PC-9 (cell line): Measurements from ENCODE around the gene CADM1.

ENCODE experiments used
- EZH2 ChIP-seq: fragments of 200-600 bp; sonication (generic); IDR thresholded peaks from 2 replicates; pipeline ENCODE4 v1.8.0; 2017; ENCODE audit warnings: antibody characterized with exemption, low read depth
- TF ChIP-seq, protein P1 (sequence below): fragments of 200-600 bp; sonication (generic); conservative IDR thresholded peaks from 2 replicates; pipeline ENCODE4 v1.6.1; 2017; ENCODE audit warnings: mixed run types, antibody characterized with exemption, mild to moderate bottlenecking, moderate library complexity

DNA sequence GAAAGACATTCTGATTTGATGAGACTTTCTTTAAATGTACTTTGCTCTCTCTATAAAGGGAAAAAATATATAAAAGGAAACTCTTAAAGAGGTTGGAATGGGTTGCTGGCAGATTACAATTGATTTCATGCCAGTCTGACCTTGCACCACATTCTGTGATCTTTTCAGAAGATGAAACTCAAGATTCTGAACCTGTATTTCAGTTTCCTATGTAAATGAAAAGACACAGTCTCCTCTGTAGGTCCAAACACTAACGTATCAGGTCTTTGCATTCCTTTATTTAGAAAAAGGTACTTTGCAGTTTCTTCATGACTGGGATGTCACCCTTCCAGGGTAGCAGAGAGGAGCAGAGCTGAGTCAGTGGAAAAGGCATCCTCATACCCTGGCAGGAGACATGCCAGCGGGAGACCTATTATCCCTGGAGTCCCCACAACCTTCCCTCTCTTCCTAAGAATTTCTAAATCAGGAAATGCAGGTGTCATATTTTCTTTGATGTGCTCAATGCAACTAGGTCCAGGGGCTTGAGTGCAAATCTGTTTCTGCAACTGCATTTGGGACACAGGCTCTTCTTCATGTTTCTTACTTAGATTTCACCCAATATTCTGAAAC, 282.6 kb downstream of the CADM1 start:
- TF ChIP-seq, protein P1, sequence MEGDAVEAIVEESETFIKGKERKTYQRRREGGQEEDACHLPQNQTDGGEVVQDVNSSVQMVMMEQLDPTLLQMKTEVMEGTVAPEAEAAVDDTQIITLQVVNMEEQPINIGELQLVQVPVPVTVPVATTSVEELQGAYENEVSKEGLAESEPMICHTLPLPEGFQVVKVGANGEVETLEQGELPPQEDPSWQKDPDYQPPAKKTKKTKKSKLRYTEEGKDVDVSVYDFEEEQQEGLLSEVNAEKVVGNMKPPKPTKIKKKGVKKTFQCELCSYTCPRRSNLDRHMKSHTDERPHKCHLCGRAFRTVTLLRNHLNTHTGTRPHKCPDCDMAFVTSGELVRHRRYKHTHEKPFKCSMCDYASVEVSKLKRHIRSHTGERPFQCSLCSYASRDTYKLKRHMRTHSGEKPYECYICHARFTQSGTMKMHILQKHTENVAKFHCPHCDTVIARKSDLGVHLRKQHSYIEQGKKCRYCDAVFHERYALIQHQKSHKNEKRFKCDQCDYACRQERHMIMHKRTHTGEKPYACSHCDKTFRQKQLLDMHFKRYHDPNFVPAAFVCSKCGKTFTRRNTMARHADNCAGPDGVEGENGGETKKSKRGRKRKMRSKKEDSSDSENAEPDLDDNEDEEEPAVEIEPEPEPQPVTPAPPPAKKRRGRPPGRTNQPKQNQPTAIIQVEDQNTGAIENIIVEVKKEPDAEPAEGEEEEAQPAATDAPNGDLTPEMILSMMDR = no peak
- no peak for TF ChIP-seq EZH2
